ENCODE data around the gene E2F4.

E2F4 gene

DNA sequence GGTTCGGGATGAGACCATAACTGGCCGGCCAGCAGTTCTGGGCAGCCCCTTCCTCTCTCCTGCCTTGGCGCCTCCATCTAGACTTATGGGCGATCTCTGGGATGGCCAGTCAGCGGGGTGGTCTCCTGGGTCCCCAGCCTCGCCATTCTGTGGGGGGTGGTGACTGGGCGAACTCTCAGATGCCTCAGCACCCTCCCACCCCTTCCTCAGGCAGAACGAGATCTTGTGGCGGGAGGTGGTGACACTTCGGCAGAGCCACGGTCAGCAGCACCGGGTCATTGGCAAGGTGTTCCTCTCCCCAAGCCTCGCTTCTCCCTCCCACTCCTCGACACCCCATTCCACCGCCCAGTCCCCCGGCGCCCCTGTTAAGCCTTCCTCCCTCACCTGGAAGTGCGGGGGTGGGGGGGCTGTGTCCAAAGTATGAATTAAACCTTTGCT lies 25.8 kb upstream of the E2F4 start:
- TF ChIP-seq, protein P1, sequence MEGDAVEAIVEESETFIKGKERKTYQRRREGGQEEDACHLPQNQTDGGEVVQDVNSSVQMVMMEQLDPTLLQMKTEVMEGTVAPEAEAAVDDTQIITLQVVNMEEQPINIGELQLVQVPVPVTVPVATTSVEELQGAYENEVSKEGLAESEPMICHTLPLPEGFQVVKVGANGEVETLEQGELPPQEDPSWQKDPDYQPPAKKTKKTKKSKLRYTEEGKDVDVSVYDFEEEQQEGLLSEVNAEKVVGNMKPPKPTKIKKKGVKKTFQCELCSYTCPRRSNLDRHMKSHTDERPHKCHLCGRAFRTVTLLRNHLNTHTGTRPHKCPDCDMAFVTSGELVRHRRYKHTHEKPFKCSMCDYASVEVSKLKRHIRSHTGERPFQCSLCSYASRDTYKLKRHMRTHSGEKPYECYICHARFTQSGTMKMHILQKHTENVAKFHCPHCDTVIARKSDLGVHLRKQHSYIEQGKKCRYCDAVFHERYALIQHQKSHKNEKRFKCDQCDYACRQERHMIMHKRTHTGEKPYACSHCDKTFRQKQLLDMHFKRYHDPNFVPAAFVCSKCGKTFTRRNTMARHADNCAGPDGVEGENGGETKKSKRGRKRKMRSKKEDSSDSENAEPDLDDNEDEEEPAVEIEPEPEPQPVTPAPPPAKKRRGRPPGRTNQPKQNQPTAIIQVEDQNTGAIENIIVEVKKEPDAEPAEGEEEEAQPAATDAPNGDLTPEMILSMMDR (conservative IDR thresholded peaks at IDR 0.05) = no peak
- TF ChIP-seq ZFX (IDR thresholded peaks at IDR 0.05) = no peak
- no peak overlapping the region for H3K27ac ChIP-seq

DNA sequence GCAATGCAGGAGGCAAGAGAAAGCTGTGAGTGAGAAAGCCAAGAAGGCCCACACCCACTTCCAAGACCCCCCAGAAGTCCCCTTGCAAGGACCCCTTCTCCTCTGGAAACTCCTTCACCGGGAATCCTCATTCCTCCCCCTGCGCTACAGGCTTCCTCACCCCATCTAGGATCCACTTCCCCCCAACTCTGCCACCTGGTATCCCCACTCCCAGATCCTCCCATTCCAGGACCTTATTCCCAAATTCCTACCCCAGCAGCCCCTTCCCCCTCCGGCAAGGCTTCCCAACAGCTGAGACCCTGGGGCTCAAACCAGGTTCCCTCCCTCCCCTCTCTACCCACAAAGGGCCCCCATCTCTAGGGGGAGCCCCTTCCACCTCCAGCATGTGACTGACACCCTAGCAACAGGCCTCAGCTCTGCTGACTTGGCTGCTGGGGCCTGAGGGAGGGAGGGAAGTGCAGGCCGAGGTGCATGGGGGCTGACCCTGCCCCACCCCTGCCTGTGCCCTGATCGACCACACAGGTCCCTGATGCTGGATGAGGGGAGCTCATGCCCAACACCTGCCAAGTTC lies 25.3 kb upstream of the E2F4 start:
- no peak overlapping the region for H3K27ac ChIP-seq
- TF ChIP-seq ZFX (IDR thresholded peaks at IDR 0.05) = no peak
- TF ChIP-seq, protein P1 (conservative IDR thresholded peaks at IDR 0.05) = no peak

DNA sequence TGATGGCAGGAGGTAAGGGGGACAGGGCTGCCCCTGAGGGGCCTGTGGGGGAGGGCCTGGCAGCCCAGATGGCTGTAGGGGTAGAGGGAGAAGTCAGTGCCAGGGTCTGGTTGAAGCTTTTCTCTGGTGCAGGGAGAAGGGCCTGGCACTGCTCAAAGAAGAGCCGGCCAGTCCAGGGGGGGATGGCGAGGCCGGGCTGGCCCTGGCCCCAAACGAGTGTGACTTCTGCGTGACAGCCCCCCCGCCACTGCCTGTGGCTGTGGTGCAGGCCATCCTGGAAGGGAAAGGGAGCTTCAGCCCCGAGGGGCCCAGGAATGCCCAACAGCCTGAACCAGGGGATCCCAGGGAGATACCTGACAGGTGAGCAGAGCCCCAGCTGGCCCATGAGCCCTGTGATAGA lies 24.4 kb upstream of the E2F4 start:
- no peak overlapping the region for H3K27ac ChIP-seq
- TF ChIP-seq, protein P1 (conservative IDR thresholded peaks at IDR 0.05) = no peak
- TF ChIP-seq ZFX (IDR thresholded peaks at IDR 0.05) = no peak

DNA sequence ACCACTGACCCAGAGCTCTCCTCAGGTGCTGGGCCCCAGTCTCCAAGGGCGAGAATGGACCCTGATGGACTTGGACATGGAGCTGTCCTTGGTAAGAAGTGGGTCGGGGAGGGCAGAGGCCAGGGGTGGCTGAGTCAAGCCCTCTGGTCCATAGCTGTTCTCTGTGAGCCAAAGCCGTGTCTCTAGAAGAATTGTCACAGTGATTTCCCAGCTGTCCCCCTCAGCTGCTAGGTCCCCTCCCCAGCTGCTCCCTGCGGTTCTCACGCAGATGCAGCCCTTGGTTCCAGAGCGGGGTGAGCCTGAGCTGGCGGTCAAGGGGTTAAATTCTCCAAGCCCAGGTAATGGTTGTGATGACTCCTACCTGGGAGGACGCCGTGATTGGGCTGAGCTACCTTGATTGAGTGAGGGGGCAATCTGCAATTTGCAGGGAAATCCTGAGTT lies 22.9 kb upstream of the E2F4 start:
- H3K27ac ChIP-seq = no peak overlapping the region
- TF ChIP-seq, protein P1 (conservative IDR thresholded peaks at IDR 0.05) = no peak
- TF ChIP-seq ZFX (IDR thresholded peaks at IDR 0.05) = no peak

DNA sequence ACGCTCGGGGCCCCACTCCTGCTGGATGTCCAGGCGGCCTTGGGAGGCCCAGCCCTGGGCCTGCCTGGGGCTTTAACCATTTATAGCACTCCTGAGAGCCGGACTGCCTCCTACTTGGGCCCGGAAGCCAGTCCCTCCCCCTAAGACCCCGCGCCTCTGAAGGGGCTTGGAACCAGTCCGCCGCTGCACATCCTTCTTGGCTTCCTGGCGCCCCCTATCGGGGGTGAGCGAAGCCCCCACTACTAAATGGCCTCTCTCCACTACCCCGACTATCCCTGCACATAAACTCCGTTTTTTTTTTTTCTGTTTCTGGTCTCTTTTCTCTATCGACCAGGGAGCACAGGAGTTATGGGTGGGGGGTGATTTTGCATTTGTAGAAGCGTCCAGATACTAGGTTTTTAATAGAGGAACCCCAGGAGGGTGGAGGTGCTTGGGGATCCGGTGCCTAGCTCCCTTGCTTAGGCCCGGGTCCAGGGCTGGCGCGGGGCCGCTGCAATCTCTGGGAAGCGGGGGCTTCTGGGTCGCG lies 22.2 kb upstream of the E2F4 start:
- no peak overlapping the region for H3K27ac ChIP-seq
- TF ChIP-seq ZFX (IDR thresholded peaks at IDR 0.05) = no peak
- TF ChIP-seq, protein P1 (conservative IDR thresholded peaks at IDR 0.05) = no peak; the same call in 1 of the 2 replicates

DNA sequence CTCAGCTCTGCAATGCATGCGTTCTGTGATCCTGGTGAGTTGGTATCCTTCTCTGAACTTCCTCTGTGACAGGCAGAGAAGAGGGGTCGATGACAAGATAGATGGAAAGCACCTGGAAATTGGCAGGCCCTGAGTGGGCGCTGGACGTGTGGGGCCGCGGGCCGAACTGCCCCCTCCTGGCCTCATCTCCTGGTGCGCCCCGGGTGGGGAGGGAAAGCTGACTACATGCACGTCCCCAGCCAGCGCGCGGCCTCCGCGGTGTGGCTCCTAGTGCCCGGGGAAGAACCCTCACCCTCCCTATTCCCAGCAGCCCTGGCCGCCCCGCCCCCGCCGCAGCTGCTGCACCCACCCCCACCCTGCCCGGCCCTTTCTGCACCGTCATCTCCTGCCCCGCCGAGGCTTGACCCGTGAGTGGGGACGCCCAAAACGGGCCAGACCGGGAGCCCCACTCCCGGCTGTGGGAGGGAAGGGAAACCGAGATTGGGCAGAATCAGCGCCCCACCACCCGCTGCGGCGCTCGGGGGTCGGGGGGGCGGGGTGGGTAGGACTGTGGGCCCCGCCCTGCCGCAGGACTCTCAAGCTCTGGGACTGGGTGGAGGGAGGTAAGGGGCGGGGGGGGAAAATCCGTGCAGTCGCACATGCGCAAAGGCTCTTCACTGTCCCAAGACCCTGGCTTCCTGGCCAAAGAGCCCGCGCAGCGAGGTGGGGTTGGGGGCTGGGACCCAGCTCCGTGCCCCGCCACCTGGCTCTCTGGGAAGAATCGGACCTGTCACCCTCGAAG lies 21.6 kb upstream of the E2F4 start, which contains the start of gene NOL3:
Gene NOL3 (plus strand): TSS at position 371 of the 781 bp plus-strand sequence.
- H3K27ac ChIP-seq = no peak within 1 kb of the TSS
- TF ChIP-seq, protein P1 (conservative IDR thresholded peaks at IDR 0.05) = no peak
- TF ChIP-seq ZFX (IDR thresholded peaks at IDR 0.05) = no peak
